ENCODE data around the gene TTLL7. TPM values are rescaled to one million over a fixed set of nuclear protein-coding genes. Genes with fewer than 3 reads are reported as not detected.

Gene TTLL7
- total RNA-seq, 2 donors from 2014 or later, result 24.7 to 26.6 TPM

- intact Hi-C loops (cut with DNase I), result no loop called here
- no peak for DNase-seq (ENCODE audit: low spot score)
- no peaks in the 10 kb centered on the region for H3K27me3 ChIP-seq (replicated peaks; ENCODE audit: insufficient read depth)
- no peak overlapping the region for H3K4me3 ChIP-seq
- WGBS, result 96% methylated on average over 4 of the region's 4 CpGs
- TF ChIP-seq CTCF (IDR thresholded peaks at IDR 0.05), result no peak
- no peak for TF ChIP-seq POLR2AphosphoS5 (IDR thresholded peaks at IDR 0.05)
- no peak for TF ChIP-seq POLR2A (IDR thresholded peaks at IDR 0.05)
- H3K9me3 ChIP-seq, result no peaks in the 10 kb centered on the region
- H3K4me1 ChIP-seq (replicated peaks), result no peaks in the 10 kb centered on the region
- no peak overlapping the region for H3K27ac ChIP-seq
- H3K36me3 ChIP-seq, result no peaks in the 10 kb centered on the region
Measured at GRCh38 chr1:83834621-83835264, 164.2 kb downstream of the TTLL7 start.

GRCh38 chr1:83832194-83832593 is 166.7 kb downstream of the TTLL7 start:
- no peaks in the 10 kb centered on the region for H3K36me3 ChIP-seq
- intact Hi-C loops (cut with DNase I), result no loop called here
- H3K27ac ChIP-seq, result no peak overlapping the region
- no peaks in the 10 kb centered on the region for H3K27me3 ChIP-seq (replicated peaks; ENCODE audit: insufficient read depth)
- no peak overlapping the region for H3K4me3 ChIP-seq
- H3K9me3 ChIP-seq, result no peaks in the 10 kb centered on the region
- no peak for TF ChIP-seq CTCF (IDR thresholded peaks at IDR 0.05)
- H3K4me1 ChIP-seq (replicated peaks), result no peaks in the 10 kb centered on the region
- DNase-seq (ENCODE audit: low spot score), result no peak
- WGBS, result 90% methylated on average over 1 of the region's 1 CpG

- no peak for TF ChIP-seq POLR2AphosphoS5 (IDR thresholded peaks at IDR 0.05)
- no peak for TF ChIP-seq POLR2A (IDR thresholded peaks at IDR 0.05)
- TF ChIP-seq CTCF (IDR thresholded peaks at IDR 0.05), result no peak
- H3K27ac ChIP-seq, result no peak overlapping the region
- no peaks in the 10 kb centered on the region for H3K9me3 ChIP-seq
- intact Hi-C loops (cut with DNase I), result no loop called here
- H3K27me3 ChIP-seq (replicated peaks; ENCODE audit: insufficient read depth), result no peaks in the 10 kb centered on the region
- no peaks in the 10 kb centered on the region for H3K36me3 ChIP-seq
- 88% methylated on average over 7 of the region's 7 CpGs for WGBS
- DNase-seq (ENCODE audit: low spot score), result no peak
- H3K4me1 ChIP-seq (replicated peaks), result no peaks in the 10 kb centered on the region
- H3K4me3 ChIP-seq, result no peak overlapping the region
Measured at GRCh38 chr1:83829106-83829505, 169.8 kb downstream of the TTLL7 start.

- H3K36me3 ChIP-seq, result no peaks in the 10 kb centered on the region
- no peaks in the 10 kb centered on the region for H3K27me3 ChIP-seq (replicated peaks; ENCODE audit: insufficient read depth)
- H3K4me3 ChIP-seq, result no peak overlapping the region
- intact Hi-C loops (cut with DNase I), result no loop called here
- no peaks in the 10 kb centered on the region for H3K9me3 ChIP-seq
- WGBS, result 51% methylated on average over 1 of the region's 1 CpG
- no peak for DNase-seq (ENCODE audit: low spot score)
- H3K4me1 ChIP-seq (replicated peaks), result no peaks in the 10 kb centered on the region
- H3K27ac ChIP-seq, result no peak overlapping the region
- TF ChIP-seq POLR2A (IDR thresholded peaks at IDR 0.05) (no peak), CTCF (IDR thresholded peaks at IDR 0.05) (no peak), POLR2AphosphoS5 (IDR thresholded peaks at IDR 0.05) (no peak)
Measured at GRCh38 chr1:83828456-83828855, 170.5 kb downstream of the TTLL7 start.

GRCh38 chr1:83827741-83828140 is 171.2 kb downstream of the TTLL7 start:
- H3K36me3 ChIP-seq, result no peaks in the 10 kb centered on the region
- no peaks in the 10 kb centered on the region for H3K27me3 ChIP-seq (replicated peaks; ENCODE audit: insufficient read depth)
- no peak for DNase-seq (ENCODE audit: low spot score)
- intact Hi-C loops (cut with DNase I), result no loop called here
- WGBS, result 83% methylated on average over 2 of the region's 2 CpGs
- H3K27ac ChIP-seq, result no peak overlapping the region
- H3K9me3 ChIP-seq, result no peaks in the 10 kb centered on the region
- H3K4me3 ChIP-seq, result no peak overlapping the region
- no peaks in the 10 kb centered on the region for H3K4me1 ChIP-seq (replicated peaks)
- TF ChIP-seq POLR2AphosphoS5 (IDR thresholded peaks at IDR 0.05) (no peak), POLR2A (IDR thresholded peaks at IDR 0.05) (no peak), CTCF (IDR thresholded peaks at IDR 0.05) (no peak)

Data from prostate gland (tissue), 2 donors.